ENCODE results near the gene ZNF439. TPM values are rescaled to one million over a fixed set of nuclear protein-coding genes. Genes with fewer than 3 reads are reported as not detected.
"Not testable (repeated sequence)": the region's sequence is repeated elsewhere in the genome, so short reads cannot be mapped to it uniquely, and the experiment has no call there.

ZNF439 gene
- total and polyA plus RNA-seq, 2 experiments from 2014 or later, result 8.8 to 12.1 TPM

DNA sequence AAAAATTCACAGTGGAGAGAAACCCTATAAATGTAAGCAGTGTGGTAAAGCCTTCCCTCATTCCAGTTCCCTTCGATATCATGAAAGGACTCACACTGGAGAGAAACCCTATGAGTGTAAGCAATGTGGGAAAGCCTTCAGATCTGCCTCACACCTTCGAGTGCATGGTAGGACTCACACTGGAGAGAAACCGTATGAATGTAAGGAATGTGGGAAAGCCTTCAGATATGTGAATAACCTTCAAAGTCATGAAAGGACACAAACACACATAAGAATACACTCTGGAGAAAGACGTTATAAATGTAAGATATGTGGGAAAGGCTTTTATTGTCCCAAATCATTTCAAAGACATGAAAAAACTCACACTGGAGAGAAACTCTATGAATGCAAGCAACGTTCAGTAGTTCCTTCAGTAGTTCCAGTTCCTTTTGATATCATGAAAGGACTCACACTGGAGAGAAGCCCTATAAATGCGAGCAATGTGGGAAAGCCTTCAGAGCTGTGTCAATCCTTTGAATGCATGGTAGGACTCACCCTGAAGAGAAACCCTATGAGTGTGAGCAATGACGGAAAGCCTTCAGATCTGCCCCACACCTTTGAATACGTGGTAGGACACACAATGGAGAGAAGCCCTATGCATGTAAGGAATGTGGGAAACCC is 16.1 kb upstream of the ZNF439 start:
- no peak overlapping the region for H3K4me2 ChIP-seq (ENCODE audit: unreplicated experiment)
- H3K9ac ChIP-seq, result no peak overlapping the region
- H3K4me1 ChIP-seq (ENCODE audit: insufficient read depth), result no peaks in the 10 kb centered on the region
- WGBS, 2 experiments (ENCODE audit: low coverage in 1 of 2, low lambda C conversion rate in 2 of 2, missing lambda C conversion rate in 2 of 2), result 96 to 97% methylated on average over 8 of the region's 8 CpGs
- no peak overlapping the region for H3K4me3 ChIP-seq
- H3K9me2 ChIP-seq (ENCODE audit: insufficient read depth), result no peaks in the 10 kb centered on the region
- peaks cover 20% of the 10 kb centered on the region for H3K79me2 ChIP-seq (ENCODE audit: insufficient read depth)
- DNase-seq, result no peak
- no peak overlapping the region for H3K27ac ChIP-seq
- peaks cover 37% of the 10 kb centered on the region for H3K36me3 ChIP-seq (ENCODE audit: low read depth)
- in situ Hi-C loops (cut with MboI), result no loop called here
- no peak overlapping the region for H2AFZ ChIP-seq
- no peaks in the 10 kb centered on the region for H3F3A ChIP-seq (ENCODE audit: insufficient read depth)
- TF ChIP-seq EZH2phosphoT487 (IDR thresholded peaks at IDR 0.05; ENCODE audit: insufficient read depth, low read depth) (no peak), EZH2 (IDR thresholded peaks at IDR 0.05; ENCODE audit: insufficient read depth, poor library complexity, severe bottlenecking) (no peak)
- no peaks in the 10 kb centered on the region for H4K20me1 ChIP-seq (ENCODE audit: insufficient read depth)
- no peaks in the 10 kb centered on the region for H3K9me3 ChIP-seq (ENCODE audit: low read depth)
- H3K27me3 ChIP-seq (replicated peaks; ENCODE audit: insufficient read depth), result no peaks in the 10 kb centered on the region

DNA sequence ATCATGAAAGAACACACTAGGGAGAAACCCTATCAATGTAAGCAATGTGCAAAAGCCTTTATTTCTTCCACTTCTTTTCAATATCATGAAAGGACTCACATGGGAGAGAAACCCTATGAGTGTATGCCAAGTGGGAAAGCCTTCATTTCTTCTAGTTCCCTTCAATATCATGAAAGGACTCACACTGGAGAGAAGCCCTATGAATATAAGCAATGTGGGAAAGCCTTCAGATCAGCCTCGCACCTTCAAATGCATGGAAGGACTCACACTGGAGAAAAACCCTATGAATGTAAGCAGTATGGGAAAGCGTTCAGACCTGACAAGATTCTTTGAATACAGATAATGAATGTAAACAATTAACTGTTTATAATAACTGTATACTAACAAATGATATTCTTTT is 15.0 kb upstream of the ZNF439 start:
- Histone ChIP-seq H3K4me2 (ENCODE audit: unreplicated experiment) (no peak overlapping the region), H4K20me1 (ENCODE audit: insufficient read depth) (no peaks in the 10 kb centered on the region), H2AFZ (no peak overlapping the region), H3F3A (ENCODE audit: insufficient read depth) (no peaks in the 10 kb centered on the region), H3K79me2 (ENCODE audit: insufficient read depth) (peaks cover 9% of the 10 kb centered on the region), H3K27ac (no peak overlapping the region), H3K9ac (no peak overlapping the region), H3K9me2 (ENCODE audit: insufficient read depth) (no peaks in the 10 kb centered on the region), H3K36me3 (ENCODE audit: low read depth) (peaks cover 37% of the 10 kb centered on the region), H3K4me3 (no peak overlapping the region), H3K4me1 (ENCODE audit: insufficient read depth) (no peaks in the 10 kb centered on the region), H3K9me3 (ENCODE audit: low read depth) (no peaks in the 10 kb centered on the region), H3K27me3 (replicated peaks; ENCODE audit: insufficient read depth) (no peaks in the 10 kb centered on the region)
- 95 to 96% methylated on average over 2 of the region's 2 CpGs for WGBS, 2 experiments (ENCODE audit: low coverage in 1 of 2, low lambda C conversion rate in 2 of 2, missing lambda C conversion rate in 2 of 2)
- TF ChIP-seq EZH2 (IDR thresholded peaks at IDR 0.05; ENCODE audit: insufficient read depth, poor library complexity, severe bottlenecking) (no peak), EZH2phosphoT487 (IDR thresholded peaks at IDR 0.05; ENCODE audit: insufficient read depth, low read depth) (no peak)
- in situ Hi-C loops (cut with MboI), result no loop called here
- DNase-seq, result no peak

GRCh38 chr19:11835626-11836066 is 12.9 kb upstream of the ZNF439 start:
- H3K4me1 ChIP-seq (ENCODE audit: insufficient read depth); H3K4me2 ChIP-seq (ENCODE audit: unreplicated experiment); H3K79me2 ChIP-seq (ENCODE audit: insufficient read depth); H3K27ac ChIP-seq; H3K4me3 ChIP-seq; H3F3A ChIP-seq (ENCODE audit: insufficient read depth); H4K20me1 ChIP-seq (ENCODE audit: insufficient read depth); DNase-seq; H3K27me3 ChIP-seq (replicated peaks; ENCODE audit: insufficient read depth); in situ Hi-C loops (cut with MboI); H3K9me2 ChIP-seq (ENCODE audit: insufficient read depth); H2AFZ ChIP-seq; H3K9ac ChIP-seq; H3K9me3 ChIP-seq (ENCODE audit: low read depth): not testable (repeated sequence)
- H3K36me3 ChIP-seq (ENCODE audit: low read depth), result peaks cover 37% of the 10 kb centered on the region
- 86 to 92% methylated on average over 2 of the region's 2 CpGs for WGBS, 2 experiments (ENCODE audit: low coverage in 1 of 2, low lambda C conversion rate in 2 of 2, missing lambda C conversion rate in 2 of 2)

DNA sequence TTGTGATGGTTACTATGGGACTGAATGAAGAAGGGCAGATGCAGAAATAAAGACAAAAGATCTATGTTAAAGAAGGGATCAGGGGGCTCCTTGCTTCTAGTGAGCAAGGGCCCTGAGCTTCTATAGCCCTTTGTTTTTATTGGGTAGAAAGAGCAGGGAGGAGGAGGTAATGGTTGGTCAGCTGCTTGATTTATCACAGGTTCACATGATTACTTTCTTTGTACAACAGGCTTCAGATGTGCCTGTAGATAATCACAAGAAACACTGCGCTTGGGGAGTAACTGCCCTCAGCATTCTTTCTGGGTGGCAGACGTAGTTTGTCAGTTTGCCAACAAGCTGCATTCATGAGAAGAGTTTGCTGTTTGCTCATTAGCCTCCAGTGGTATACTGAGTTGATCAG is 4.8 kb upstream of the ZNF439 start:
- no peaks in the 10 kb centered on the region for H4K20me1 ChIP-seq (ENCODE audit: insufficient read depth)
- H3K9ac ChIP-seq, result no peak overlapping the region
- no peaks in the 10 kb centered on the region for H3K9me3 ChIP-seq (ENCODE audit: low read depth)
- no peaks in the 10 kb centered on the region for H3K4me1 ChIP-seq (ENCODE audit: insufficient read depth)
- H3K4me2 ChIP-seq (ENCODE audit: unreplicated experiment), result no peak overlapping the region
- TF ChIP-seq EZH2phosphoT487 (IDR thresholded peaks at IDR 0.05; ENCODE audit: insufficient read depth, low read depth) (no peak), EZH2 (IDR thresholded peaks at IDR 0.05; ENCODE audit: insufficient read depth, poor library complexity, severe bottlenecking) (no peak)
- WGBS, 2 experiments (ENCODE audit: low coverage in 1 of 2, low lambda C conversion rate in 2 of 2, missing lambda C conversion rate in 2 of 2), result 16 to 31% methylated on average over 2 of the region's 2 CpGs
- H3K27me3 ChIP-seq (replicated peaks; ENCODE audit: insufficient read depth), result no peaks in the 10 kb centered on the region; the same call in 1 of the 2 replicates
- H3K27ac ChIP-seq, result no peak overlapping the region
- no peaks in the 10 kb centered on the region for H3K9me2 ChIP-seq (ENCODE audit: insufficient read depth)
- H3K4me3 ChIP-seq, result no peak overlapping the region
- H2AFZ ChIP-seq, result no peak overlapping the region
- peaks cover 2% of the 10 kb centered on the region; the same call in 1 of the 2 replicates for H3K79me2 ChIP-seq (ENCODE audit: insufficient read depth)
- H3K36me3 ChIP-seq (ENCODE audit: low read depth), result no peaks in the 10 kb centered on the region
- peaks cover 3% of the 10 kb centered on the region; the same call in 1 of the 2 replicates for H3F3A ChIP-seq (ENCODE audit: insufficient read depth)
- in situ Hi-C loops (cut with MboI), result no loop called here
- peak; percentile 3 for DNase-seq

- in situ Hi-C loops (cut with MboI); H3F3A ChIP-seq (ENCODE audit: insufficient read depth): not testable (repeated sequence)
Measured at GRCh38 chr19:11847615-11848014, 911 bp upstream of the ZNF439 start.

More at GRCh38 chr19:11847615-11848014, 911 bp upstream of the ZNF439 start:
- not testable (repeated sequence) for H3K27ac ChIP-seq; H3K9ac ChIP-seq; H3K4me3 ChIP-seq; H3K9me2 ChIP-seq (ENCODE audit: insufficient read depth); H3K36me3 ChIP-seq (ENCODE audit: low read depth); H3K27me3 ChIP-seq (replicated peaks; ENCODE audit: insufficient read depth); H4K20me1 ChIP-seq (ENCODE audit: insufficient read depth); H3K4me2 ChIP-seq (ENCODE audit: unreplicated experiment); H3K9me3 ChIP-seq (ENCODE audit: low read depth); H3K4me1 ChIP-seq (ENCODE audit: insufficient read depth)
- peak; percentile 48 for DNase-seq
- WGBS, 2 experiments (ENCODE audit: low coverage in 1 of 2, low lambda C conversion rate in 2 of 2, missing lambda C conversion rate in 2 of 2), result 28 to 31% methylated on average over 6 of the region's 6 CpGs
- Histone ChIP-seq H2AFZ (peak overlapping the region; percentile 92; the same call in 1 of the 2 replicates), H3K79me2 (ENCODE audit: insufficient read depth) (peaks cover 41% of the 10 kb centered on the region)
